HG03159 (cell line): Measurements from ENCODE around the gene PHOSPHO1.

Experiments
- ATAC-seq: cut with Tn5 transposase; IDR thresholded peaks from one replicate; pipeline ENCODE4 v1.9.1; 2021; ENCODE audit warnings: mild to moderate bottlenecking, moderate library complexity; ENCODE audit not compliant: unreplicated experiment

PHOSPHO1 gene

DNA sequence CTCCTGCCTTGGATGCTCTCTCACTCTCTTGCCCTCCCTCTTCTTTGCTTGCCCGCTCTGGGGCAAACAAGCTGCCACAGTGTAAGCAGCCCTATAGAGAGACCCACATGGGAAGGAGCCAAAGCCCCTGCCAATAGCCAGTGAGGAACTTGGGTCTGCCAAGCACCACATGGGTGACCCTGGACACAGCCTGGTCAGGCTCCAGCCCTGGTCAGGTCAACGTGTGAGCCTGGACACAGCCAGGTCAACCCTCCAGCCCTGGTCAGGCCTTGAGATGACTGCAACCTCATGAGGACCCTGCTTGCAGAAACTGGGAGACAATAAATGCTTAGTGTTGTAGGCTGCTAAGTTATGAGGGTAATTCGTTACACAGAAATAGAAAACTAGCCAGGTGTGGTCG lies 14.3 kb upstream of the PHOSPHO1 start:
- ATAC-seq: no peak

DNA sequence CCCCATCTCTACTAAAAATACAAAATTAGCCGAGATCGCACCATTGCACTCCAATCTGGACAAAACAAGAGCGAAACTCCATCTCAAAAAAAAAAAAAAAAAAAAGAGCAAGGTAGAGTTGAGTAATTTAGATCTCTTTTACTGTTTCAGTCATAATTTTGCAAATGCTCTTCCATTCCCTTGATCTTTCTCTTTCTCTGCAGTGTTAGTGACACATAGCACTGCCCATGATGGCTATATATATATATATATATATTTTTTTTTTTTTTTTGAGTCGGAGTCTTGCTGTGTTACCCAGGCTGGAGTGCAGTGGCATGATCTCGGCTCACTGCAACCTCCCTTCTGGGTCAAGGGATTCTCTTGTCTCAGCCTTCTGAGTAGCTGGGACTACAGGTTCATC lies 12.2 kb upstream of the PHOSPHO1 start:
- ATAC-seq: no peak

DNA sequence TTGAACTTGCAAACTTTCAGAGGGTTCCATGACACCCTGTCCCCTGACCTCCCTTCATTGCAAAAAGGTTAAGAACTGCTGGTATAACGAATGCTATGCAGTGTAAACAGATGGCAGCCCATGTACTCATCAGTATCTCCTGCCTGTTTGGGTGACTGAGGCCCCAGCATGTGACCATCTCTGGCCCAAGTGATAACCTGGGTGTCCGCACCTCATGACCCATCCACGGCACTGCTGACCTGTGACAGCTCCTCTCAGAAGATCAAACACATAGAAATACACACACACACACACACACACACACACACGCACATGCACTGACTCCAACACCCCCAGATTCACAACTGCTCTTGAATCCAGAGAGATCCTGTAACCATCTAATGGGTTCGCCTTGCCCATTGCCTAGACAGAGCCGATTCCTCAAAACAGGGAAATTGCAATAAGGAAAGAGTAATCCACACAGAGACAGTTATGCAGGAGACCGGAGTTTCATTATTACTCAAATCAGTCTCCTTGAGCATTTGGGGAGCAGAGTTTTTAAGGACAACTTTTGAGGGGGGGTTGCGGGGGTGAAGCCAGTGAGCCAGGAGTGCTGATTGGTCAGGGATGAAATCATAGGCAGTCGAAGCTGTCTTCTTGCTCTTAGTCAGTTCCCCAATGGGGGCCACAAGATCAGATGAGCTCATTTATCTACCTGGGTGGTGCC lies 11.3 kb upstream of the PHOSPHO1 start:
- ATAC-seq: no peak

DNA sequence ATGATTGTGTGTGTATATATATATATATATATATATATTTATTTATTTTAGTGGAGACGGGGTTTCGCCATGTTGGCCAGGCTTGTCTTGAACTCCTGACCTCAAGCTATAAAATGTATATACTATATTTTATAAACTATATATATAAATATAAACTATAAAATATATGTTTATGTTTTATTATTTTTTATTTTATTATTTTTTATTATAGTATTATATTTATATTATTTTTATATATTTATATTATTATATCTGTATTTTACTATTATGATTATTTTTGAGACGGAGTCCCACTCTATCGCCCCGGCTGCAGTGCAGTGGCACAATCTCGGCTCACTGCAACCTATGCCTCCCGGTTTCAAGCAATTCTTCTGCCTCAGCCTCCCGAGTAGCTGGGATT lies 10.5 kb upstream of the PHOSPHO1 start:
- no peak for ATAC-seq

DNA sequence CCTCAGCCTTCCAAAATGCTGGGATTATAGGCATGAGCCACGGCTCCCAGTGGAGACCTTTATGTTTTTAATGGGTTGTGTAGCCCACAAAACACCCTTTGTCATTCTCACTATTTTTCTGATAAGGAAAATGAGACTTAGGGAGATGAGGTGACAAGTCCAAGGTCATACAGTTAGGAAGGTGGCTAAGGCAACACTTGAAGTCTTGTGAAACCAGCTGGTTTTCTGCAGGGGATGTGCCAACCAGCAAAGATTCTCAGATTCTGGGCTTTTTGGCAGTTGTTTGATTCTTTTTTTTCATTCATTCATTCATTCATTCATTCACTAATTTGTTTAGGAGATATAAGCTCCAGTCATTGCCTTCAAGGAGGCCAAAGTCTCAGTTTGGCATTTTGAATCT lies 10.0 kb upstream of the PHOSPHO1 start:
- no peak for ATAC-seq

DNA sequence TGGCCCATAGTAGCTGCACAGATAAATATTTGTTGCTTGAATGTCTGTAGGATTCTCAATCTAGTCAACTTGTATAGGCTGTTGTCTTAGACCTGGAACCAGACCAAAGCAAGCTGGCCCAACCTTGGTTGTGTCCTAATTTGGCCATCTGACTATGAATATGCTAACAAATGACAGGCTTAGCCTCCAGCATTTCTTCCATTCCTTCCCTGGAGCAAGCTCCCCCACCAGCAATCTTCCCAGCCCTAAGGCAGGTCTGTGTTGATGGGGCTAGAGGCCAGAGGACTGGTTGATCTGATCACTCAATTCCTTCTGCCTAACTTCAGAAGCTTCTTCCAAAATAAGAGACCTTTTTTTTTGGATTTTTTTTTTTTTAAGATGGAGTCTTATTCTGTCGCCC lies 9.4 kb upstream of the PHOSPHO1 start:
- ATAC-seq: no peak

DNA sequence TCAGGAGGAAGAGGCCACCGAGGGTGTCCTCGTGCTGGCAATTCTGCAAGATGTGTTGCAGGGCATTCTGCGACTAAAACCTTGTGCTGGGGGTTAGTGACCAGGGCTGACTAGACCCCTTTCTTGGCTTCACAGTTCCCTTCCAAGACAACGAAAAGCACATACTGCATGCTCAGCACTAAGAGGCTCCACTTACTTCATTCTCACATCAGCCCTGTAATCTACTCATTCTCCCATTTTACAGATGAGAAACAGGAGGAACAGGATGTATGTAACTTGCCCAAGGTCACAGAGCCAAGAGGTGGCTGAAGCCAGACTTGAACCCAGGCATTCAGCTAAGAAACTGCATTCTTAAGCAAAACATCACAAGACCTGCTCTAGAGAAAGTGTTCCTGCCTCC lies 5.3 kb upstream of the PHOSPHO1 start:
- no peak for ATAC-seq

DNA sequence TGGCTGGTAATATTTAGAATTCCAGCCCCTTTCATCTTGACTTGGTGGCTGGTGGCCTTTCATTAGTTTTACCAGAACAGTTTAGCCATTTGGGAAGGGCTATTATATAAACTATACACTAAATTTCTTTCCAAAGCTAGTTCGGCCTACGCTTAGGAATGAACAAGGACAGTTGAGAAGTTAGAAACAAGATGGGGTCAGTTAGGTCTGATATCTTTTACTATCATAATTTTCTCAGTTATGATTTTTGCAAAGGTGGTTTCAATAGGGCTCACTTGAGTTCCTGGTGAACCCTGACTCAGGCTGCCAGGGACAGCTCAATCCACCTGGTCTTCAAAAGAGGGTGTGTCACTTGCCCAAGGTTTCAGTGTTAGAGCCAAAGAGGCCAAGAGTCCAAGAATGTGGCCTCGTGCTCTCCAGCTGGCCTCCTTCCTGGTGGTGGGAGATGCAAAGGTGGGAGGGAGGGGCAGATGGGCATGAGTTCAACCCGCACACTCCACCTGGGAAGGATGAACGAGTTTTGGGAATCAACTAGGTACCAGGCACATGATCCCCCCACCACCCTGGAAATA lies 4.0 kb upstream of the PHOSPHO1 start:
- no peak for ATAC-seq

DNA sequence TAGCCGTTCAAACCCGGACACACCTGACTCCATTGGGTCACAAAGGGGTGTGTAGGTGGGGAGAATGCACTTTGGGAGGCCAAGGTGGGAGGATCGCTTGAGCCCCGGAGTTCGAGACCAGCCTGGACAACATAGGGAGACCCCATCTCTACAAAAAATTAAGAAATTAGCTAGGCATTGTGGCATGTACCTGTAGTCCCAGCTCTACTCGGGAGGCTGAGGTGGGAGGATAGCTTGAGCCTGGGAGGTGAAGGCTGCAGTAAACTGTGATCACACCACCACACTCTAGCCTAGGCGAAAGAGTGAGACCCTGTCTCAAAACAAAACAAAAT lies 942 bp upstream of the PHOSPHO1 start:
- ATAC-seq: no peak

DNA sequence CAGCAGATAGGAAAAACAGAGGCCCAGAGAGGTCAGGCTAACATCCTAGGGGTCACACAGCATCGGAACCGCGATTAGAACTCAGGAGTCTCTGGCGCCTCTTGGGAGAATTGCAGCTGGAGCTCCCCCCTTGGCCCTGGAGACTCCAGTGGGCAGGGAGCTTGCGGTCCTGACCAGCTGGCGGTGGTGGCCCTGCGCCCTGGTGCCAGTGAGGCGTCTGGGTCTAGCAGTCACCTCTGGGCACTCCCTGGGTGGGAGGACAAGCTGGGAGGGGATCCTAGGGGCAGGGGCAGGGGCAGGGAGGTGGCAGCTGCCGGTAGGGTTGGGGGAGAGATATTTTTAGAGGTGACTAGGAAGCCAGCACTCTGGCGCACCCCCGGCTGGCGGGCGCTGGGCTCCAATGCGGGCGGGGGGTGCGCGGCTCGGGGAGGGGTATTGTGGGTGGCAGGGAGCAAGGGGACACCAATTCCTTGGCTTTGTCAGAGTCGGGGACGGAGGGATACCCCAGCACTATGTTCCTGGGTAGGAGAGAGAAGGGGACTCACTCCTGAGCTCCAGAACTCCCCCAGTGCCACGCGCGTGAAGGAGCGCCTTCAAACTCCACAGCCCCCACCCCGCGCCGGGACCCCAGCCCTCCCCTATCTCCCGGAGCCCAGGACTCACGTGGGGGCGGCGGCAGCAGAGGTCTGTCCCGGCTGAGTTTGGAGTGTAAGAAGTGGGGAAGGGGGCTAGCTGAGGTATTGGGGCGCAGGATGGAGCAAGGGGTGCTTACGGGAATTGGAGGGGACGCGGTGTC lies 584 bp downstream of the PHOSPHO1 start:
- peak; percentile 18 for ATAC-seq

DNA sequence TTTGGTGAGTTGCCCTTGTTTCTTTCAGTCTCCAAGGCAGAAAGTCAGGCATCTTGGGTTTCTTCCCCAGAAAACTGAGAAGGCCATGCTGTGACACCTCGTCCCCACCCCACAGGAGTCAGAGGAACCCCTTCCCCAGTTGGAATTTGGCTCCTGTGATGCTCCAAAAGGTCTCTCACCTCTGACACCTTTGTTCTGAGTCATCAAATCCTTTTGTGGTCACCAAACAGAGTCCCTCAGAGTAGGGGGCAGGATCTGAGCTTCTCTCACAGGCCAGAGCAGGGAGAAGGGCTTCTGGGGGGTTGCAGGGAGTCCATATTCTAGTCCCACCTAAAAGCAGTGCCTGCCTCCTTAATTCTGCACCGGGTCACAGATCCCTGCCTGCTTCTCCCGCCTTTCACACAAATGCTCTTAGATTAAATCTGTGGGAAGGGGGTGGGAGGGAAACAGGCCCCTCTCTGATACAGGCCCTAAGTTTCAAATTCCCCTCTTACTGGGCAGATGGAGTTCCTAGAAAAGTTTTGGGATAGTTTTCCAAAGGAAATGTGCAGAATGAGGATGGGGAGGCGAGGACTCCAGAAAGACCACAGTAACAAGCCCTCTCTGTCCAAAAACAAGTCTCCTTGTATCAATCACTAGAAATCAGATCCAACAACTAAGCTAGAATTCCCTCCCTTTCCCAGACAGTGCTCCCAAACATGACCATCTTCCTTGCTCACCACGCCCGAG lies 1.3 kb downstream of the PHOSPHO1 start:
- no peak for ATAC-seq

DNA sequence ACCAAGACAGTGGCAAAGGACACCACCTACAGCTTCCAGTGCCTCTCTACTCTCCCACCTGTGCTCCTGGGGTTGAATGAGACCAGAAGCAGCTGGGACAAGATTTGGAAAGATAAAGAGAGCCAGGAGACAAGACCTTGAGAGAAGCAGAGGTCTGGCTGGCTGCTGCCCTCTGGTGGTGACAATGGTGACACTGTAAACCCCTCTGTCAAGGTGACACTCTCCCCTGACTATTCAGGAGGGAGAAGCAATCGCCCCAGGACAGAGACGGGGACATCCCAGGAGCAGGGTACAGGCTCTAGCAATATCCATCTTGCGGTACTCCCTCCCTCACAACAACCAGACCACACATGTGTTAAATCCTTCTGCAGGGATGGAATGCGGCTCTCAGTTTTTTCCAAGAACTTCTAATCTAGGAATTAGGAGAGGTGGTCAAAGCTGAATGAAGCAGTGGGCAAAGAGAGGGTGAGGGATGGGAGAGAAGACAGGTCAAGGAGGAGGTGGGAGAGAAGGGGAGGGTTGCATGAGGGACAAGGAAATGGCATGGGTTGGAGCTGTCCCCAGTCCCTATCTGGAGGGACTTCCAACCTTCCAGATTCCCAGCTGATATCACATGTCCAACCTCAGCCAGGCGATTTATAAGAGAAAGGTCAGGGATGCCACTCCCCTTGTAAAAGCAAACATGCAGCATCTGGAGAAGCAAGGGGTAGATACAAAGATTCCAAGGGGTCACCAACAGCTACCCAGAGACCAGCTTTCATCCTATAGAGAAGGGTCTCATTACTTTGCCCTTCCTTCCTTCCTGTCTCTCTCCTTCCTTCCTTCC lies 2.9 kb downstream of the PHOSPHO1 start:
- ATAC-seq: no peak

DNA sequence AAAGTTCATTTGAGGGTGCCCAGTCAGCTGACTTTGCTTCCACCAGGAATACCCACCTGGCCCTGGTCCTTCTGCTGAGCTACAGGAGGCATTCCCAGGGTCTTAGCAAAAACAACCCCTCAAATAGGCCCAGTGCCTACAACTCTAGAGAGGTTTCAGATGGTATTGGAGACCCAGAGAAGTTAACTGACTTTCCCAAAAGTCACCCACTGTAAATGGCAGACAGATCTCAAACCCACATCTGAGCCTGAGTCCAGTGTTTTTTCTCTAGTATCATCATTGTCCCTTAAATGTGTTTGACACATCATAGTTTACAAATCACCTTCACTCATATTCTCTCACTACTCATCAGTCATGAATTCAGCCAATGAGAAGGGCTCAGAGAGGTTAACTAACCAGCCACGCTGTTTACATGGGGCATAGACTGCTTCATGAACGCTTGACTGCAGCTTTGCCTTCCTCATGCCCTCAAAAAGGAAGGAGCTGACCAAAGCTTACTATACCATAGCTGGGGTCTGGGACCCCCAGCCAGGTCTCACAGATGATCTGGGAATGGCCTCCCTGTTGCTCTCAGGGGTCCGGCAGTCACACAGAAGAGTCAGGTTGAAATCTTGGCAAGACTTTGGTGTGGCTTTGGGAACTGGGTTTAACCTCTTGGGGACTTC lies 3.7 kb downstream of the PHOSPHO1 start:
- ATAC-seq: no peak

DNA sequence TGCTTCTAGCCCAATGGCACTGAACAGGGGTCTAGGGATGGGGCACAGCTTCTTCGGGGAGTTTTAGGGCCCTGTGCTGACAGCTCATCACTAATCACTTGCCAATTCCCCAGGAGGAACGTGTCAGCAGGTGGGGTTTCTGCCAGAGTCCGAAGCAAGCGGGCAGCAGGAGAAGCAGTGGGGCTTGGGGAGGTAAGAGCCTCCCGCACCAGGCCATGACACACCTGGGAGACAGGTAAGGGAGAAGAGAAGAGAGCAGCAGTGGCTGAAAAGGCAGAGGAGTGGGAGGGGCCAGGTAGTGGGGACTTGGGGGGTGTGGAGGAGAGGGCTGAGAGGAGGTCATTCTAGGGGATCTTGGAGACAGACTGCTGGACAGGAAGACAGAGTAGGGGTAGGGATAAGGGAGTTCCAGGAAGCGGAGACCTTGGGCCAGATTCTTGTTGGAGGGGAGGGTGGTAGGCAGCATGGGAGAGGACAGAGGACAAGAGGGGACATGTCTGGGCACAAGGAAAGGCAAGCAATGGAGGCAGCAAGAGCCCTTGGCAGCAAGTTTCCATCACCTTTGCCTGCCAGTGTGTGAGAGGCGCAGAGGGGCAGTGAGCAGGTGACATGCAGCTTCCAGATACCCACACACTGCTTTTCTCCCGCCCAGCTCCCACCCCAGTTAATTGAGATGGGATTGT lies 4.9 kb downstream of the PHOSPHO1 start:
- no peak for ATAC-seq

DNA sequence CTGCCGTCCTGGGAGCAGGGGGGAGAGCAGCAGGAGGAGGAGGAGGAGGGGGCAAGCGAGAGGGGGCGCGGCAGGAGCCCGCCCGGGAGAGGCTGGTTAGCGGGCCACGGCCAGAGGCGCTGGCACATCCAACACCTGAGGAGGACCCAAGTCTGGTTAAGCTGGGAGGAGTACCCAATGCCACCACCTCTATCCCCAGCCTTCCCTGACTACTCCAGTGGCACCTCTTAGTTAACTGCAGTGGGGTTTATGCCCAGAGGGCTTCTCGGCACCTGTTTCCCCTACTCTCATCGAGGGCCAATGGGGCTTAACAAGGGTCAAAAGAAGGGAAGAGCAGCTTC lies 5.6 kb downstream of the PHOSPHO1 start:
- no peak for ATAC-seq

DNA sequence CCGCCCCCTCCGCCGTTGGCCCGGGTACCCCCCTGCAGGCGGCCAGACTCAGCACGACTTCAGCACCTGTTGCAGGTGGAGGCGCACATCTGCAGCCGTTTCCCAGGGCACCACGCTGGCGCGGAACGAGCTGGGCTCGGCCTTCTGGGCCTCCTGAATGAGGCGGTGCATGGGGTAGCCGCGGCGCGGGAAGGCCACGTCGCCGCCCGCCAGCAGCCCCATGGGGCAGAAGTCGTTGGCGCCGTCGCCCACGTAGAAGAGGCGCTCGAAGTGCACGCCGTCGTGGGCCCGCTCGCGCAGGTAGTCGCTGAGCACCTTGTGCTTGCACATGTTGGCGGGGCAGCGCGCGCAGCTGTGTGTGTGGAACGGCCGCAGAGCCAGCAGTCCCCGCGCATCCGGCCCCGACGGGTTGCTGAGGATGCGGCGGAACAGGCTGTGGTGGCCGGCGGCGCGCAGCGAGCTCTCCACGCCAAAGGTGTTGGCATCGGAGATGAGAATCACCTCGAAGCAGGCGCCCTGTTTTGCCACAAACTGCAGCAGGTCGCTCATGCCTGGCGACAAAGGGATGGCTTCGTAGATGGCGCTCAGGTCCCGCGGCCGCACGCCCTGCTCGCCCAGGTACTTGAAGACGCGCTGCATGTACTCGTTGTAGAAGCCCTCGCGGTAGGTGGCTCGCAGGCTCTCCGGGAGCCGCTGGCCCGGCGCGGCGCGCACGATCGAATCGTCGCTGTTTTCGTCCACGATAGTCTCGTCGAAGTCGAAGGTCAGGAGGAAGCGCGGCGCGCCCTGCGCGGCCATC lies 6.2 kb downstream of the PHOSPHO1 start:
- ATAC-seq: no peak

DNA sequence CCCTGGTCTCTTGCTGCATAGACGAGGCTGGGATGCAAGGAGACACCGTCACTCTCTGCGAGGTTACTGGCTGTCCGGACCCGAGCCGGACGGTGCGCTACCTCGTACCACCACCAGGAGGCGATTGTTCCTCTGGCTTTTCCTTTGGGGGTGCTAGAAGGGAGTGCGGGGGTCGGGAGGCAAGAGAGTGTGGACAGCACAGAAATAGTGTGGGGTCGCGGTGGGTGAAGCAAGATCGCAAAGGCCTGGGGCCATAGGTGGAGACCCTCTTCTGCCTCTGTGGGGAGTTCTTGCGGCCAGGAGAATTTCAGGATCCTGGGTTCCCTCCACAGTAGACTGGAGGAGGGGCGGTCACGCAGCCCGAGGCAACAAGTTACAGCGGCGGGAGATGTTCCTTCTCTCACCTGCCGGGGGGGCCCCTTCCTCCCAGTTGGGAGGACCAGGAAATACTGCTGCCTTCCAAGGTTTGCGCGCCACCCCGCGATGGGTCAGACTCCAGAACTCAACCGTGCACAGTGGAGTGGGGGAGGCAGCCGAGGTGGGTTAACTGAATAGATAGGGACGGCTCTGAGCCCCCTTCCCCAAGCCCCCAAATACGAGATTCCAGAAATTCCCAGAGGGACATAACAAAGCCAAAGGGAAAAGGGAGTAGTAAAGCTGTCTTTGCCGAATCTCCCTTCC lies 6.9 kb downstream of the PHOSPHO1 start:
- ATAC-seq: no peak

DNA sequence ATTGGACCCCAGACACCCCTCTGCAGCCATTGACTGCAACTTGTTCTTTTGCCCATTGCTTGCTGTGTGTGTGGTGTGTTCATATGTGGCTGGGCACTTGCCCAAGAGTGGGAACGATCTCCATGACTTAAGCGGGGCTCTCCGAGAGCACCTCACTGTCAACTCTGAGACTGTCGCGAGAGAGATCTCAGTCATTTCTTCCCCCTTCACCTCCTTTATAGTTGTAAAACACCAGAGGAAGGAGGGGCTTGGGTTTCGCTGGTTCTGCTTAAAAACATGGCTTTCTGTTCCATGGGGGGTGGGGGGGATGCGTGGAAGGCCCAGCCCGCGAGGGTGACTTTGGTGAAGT lies 7.4 kb downstream of the PHOSPHO1 start:
- ATAC-seq: no peak

DNA sequence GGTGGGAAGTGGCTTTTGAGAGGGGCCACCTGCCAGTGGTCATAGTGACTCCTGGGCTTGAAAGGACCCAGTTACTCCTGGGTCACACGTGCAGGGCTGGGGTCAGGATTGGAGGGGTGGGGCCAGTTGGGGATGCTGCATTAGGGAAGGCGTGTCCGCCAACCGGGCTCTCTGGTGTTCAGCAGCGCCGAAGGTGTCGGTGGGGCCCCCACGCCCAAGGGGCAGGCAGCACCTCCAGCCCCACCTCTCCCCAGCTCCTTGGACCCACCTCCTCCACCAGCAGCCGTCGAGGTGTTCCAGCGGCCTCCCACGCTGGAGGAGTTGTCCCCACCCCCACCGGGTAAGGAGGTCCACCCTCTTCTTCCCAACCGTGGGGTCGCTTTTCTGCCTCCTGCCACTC lies 10.6 kb downstream of the PHOSPHO1 start:
- ATAC-seq: no peak
